ENCODE measurements around the gene ZNF777. TPM values are rescaled to one million over a fixed set of nuclear protein-coding genes. Genes with fewer than 3 reads are reported as not detected.

Gene ZNF777
- total and polyA plus RNA-seq, 2 of the 4 experiments (the other 2 are of a cell fraction): 3.2 to 6.5 TPM

DNA sequence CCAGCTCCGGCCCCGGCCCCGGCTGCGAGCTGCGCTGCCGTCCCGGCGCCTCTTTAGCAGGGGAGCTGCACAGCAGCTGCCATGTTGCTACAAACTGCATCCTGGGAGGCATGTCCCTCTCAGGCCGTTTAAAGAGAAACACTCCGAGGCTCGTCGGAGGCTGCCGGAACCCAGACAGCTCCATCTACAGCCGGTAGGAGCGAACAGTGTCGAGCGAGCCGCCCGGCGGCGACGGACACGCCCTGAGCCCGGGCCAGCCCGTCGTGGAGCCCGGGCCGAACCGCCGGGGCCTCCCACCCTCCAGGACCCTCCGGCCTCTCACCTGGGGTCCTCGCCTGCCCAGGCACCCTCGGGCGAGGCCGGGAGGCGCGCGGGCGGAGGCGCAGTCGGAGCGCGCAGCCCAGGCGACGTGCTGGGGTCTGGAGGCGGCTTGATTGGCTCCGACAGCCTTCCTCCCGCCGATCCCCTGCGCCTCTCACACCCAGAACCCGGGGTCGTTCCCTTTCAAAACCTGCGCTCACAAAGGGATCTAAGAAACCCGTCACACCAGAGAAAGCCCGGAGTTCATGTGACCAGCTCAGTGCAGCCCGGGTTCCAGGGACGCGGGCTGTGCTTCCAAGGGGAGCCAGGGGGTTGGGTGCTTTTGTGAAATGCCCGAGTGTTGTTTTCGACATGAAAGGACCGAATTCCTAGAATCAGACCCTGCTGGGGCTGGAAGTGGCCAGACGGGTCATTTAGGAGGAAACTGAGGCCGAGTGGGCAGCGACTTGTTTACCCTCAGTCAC lies at the start of gene ZNF777 (continued):
- TF ChIP-seq SMC3 (IDR thresholded peaks at IDR 0.05; ENCODE audit: low read depth, low read length): no peak

- Histone ChIP-seq H3K4me1 (ENCODE audit: control insufficient read depth, insufficient read depth, low read length) (no peaks in the 10 kb centered on the region), H4K5ac (ENCODE audit: low read depth, low read length) (no peak overlapping the region), H3K9me1 (ENCODE audit: insufficient read depth, low read length) (no peaks in the 10 kb centered on the region), H3K4me3 (ENCODE audit: insufficient read depth, low read depth, low read length) (no peak overlapping the region), H4K20me1 (ENCODE audit: insufficient read depth, low read length) (no peaks in the 10 kb centered on the region), H3K9ac (ENCODE audit: low read depth, low read length) (no peak overlapping the region), H4K91ac (ENCODE audit: insufficient read depth, low read depth, low read length) (no peak overlapping the region), H3K27ac (ENCODE audit: insufficient read depth, low read length) (no peak overlapping the region), H3K23ac (ENCODE audit: low read depth, low read length) (no peak overlapping the region), H2AFZ (replicated peaks; ENCODE audit: low read length, poor library complexity) (no peak overlapping the region), H4K8ac (ENCODE audit: low read depth in 2 of 2, low read length in 2 of 2) (no peak overlapping the region), H3K79me1 (ENCODE audit: low read depth in 1 of 2, low read length in 2 of 2) (no peaks in the 10 kb centered on the region), H3K36me3 (ENCODE audit: control insufficient read depth, insufficient read depth, low read length) (no peaks in the 10 kb centered on the region), H2BK20ac (ENCODE audit: low read depth, low read length) (no peak overlapping the region), H2BK15ac (ENCODE audit: low read depth, low read length) (no peak overlapping the region), H3K56ac (ENCODE audit: extremely low read depth, insufficient read depth, low read length) (no peak overlapping the region; the same call in 1 of the 2 replicates), H3K9me3 (ENCODE audit: control insufficient read depth, insufficient read depth, low read length) (peaks cover 10% of the 10 kb centered on the region), H3K27me3 (ENCODE audit: control insufficient read depth, insufficient read depth, low read length) (no peaks in the 10 kb centered on the region), H2AK9ac (replicated peaks; ENCODE audit: low read depth, low read length, poor library complexity) (no peak overlapping the region), H2BK120ac (ENCODE audit: low read depth, low read length) (no peak overlapping the region), H2AK5ac (ENCODE audit: low read depth, low read length) (no peak overlapping the region), H3K4me2 (ENCODE audit: low read depth, low read length) (no peak overlapping the region), H3K4ac (ENCODE audit: low read depth, low read length) (no peak overlapping the region), H3K14ac (replicated peaks; ENCODE audit: low read depth, low read length) (no peak overlapping the region), H3K18ac (ENCODE audit: low read depth, low read length) (no peak overlapping the region), H2BK5ac (ENCODE audit: low read depth, low read length, poor library complexity, severe bottlenecking) (no peak overlapping the region)
- intact Hi-C loops (cut with micrococcal nuclease) (no loop called here), dilution Hi-C loops (cut with HindIII; ENCODE audit: low sequenced_read_pairs, unreplicated experiment) (no loop called here), in situ Hi-C loops (cut with MboI; ENCODE audit: low sequenced_read_pairs) (no loop called here)
- no peak for TF ChIP-seq RFX5 (IDR thresholded peaks at IDR 0.05; ENCODE audit: low read depth, low read length)
- no peak for TF ChIP-seq CEBPB (IDR thresholded peaks at IDR 0.05; ENCODE audit: low read depth, low read length)
- no peak for TF ChIP-seq BHLHE40 (IDR thresholded peaks at IDR 0.05; ENCODE audit: low read depth, low read length)
- TF ChIP-seq RAD21 (IDR thresholded peaks at IDR 0.05; ENCODE audit: low read length): no peak
- no peak for TF ChIP-seq RCOR1 (IDR thresholded peaks at IDR 0.05; ENCODE audit: insufficient replicate concordance, low read length)
- no TSS peak for BruUV-seq (replicated peaks)
- ChIA-PET POLR2A (ENCODE audit: unreplicated experiment) (no interaction called here), CTCF (no interaction called here)
- DNase-seq (no peak), ATAC-seq (ENCODE audit: low read depth) (no peak)
These were observed 49.4 kb upstream of the ZNF777 start for GRCh38 chr7:149510248-149510647.

Measured in IMR-90 (cell line).